Uterus (tissue), 4 donors: ENCODE data around the gene PTPRE. TPM values are rescaled to one million over a fixed set of nuclear protein-coding genes. Genes with fewer than 3 reads are reported as not detected.

Experiments
- DNase-seq, 2 donors: peaks; one replicate each; pipeline ENCODE4 v3.0.0-alpha.2; 2019 to 2020
- H3K27ac ChIP-seq, 2 donors: fragments of 200-600 bp; sonication (generic); 1 replicate in 1 of 2; 2 replicates in 1 of 2; pipeline ENCODE4 v1.5.1; 2016 to 2018
- H3K27me3 ChIP-seq, 2 donors: fragments of 200-600 bp; sonication (generic); one replicate each; pipeline ENCODE4 v1.5.1; 2018 to 2019; ENCODE audit warnings: control low read depth in 1 of 2
- H3K36me3 ChIP-seq, 2 donors: fragments of 200-600 bp; sonication (generic); one replicate each; pipeline ENCODE4 v1.5.1; 2019; ENCODE audit warnings: control low read depth in 1 of 2
- H3K4me1 ChIP-seq, 2 donors: fragments of 200-600 bp; sonication (generic); one replicate each; pipeline ENCODE4 v1.5.1; 2018 to 2019; ENCODE audit warnings: control low read depth in 1 of 2
- H3K4me3 ChIP-seq, 2 donors: fragments of 200-600 bp; sonication (generic); 1 replicate in 1 of 2; 2 replicates in 1 of 2; pipeline ENCODE4 v1.5.1; 2018 to 2019; ENCODE audit warnings: mild to moderate bottlenecking in 1 of 2
- H3K9me3 ChIP-seq, 2 donors: fragments of 200-600 bp; sonication (generic); one replicate each; pipeline ENCODE4 v1.5.1; 2019; ENCODE audit warnings: control low read depth in 1 of 2
- CTCF ChIP-seq, 4 experiments: fragments of 200-600 bp in 2 of 4; fragments of 450-650 bp in 2 of 4; sonication (generic) in 2 of 4; IDR thresholded peaks; one replicate each; pipeline ENCODE4 v1.5.1; 2016 to 2019; ENCODE audit warnings: antibody characterized with exemption in 4 of 4, mild to moderate bottlenecking in 2 of 4, moderate library complexity in 1 of 4
- POLR2A ChIP-seq, 2 donors: fragments of 450-650 bp; IDR thresholded peaks; one replicate each; pipeline ENCODE4 v1.6.1; 2016; ENCODE audit warnings: antibody characterized with exemption in 2 of 2, mild to moderate bottlenecking in 1 of 2, moderate library complexity in 1 of 2
- intact Hi-C: fragments of 100-400 bp; cut with DNase I; formaldehyde crosslinking; loops from one replicate; pipeline ENCODE4 v1.15.1; 2023; ENCODE audit warnings: low total_unique reads
- total RNA-seq, 4 donors: library from RNA; depleted of rRNA in 3 of 4; stranded (reverse); fragments of >200 nt in 3 of 4; gene quantifications; one replicate each; pipeline versions ENCODE4 v1.1.0 to v1.2.4, GENCODE V29; 2014 to 2023
- donor health status: DM: yes; HTN: yes; CAD: no.

PTPRE gene
- total RNA-seq, 4 donors from 2014 or later: 9.4 to 18.9 (median 16.3) TPM

GRCh38 chr10:127992376-127992775 is 85.5 kb downstream of the PTPRE start:
- Histone ChIP-seq H3K4me1 (no peaks in the 10 kb centered on the region), H3K9me3 (no peaks in the 10 kb centered on the region), H3K27ac (no peak overlapping the region), H3K27me3 (no peaks in the 10 kb centered on the region), H3K36me3 (no peaks in the 10 kb centered on the region), H3K4me3 (no peak overlapping the region)
- TF ChIP-seq POLR2A (IDR thresholded peaks at IDR 0.05) (no peak), CTCF (IDR thresholded peaks at IDR 0.05) (no peak)
- DNase-seq: no peak
- intact Hi-C loops: no loop called here

- no peaks in the 10 kb centered on the region for H3K27me3 ChIP-seq
- no peak overlapping the region for H3K27ac ChIP-seq
- no peaks in the 10 kb centered on the region for H3K9me3 ChIP-seq
- no peak for DNase-seq
- no peaks in the 10 kb centered on the region for H3K4me1 ChIP-seq
- no peak for TF ChIP-seq CTCF (IDR thresholded peaks at IDR 0.05)
- TF ChIP-seq POLR2A (IDR thresholded peaks at IDR 0.05): no peak
- no peaks in the 10 kb centered on the region for H3K36me3 ChIP-seq
- no peak overlapping the region for H3K4me3 ChIP-seq
- intact Hi-C loops: no loop called here
Measured at GRCh38 chr10:127993056-127993690, 86.3 kb downstream of the PTPRE start.

- no peaks in the 10 kb centered on the region for H3K27me3 ChIP-seq
- H3K4me3 ChIP-seq: no peak overlapping the region
- TF ChIP-seq POLR2A (IDR thresholded peaks at IDR 0.05) (no peak), CTCF (IDR thresholded peaks at IDR 0.05) (no peak)
- H3K27ac ChIP-seq: no peak overlapping the region
- no peaks in the 10 kb centered on the region for H3K4me1 ChIP-seq
- intact Hi-C loops: no loop called here
- DNase-seq: no peak
- H3K9me3 ChIP-seq: no peaks in the 10 kb centered on the region
- no peaks in the 10 kb centered on the region for H3K36me3 ChIP-seq
Measured at GRCh38 chr10:127995939-127996338, 89.0 kb downstream of the PTPRE start.

- peak; percentile 31 to 39 for DNase-seq
- no peak overlapping the region for H3K4me3 ChIP-seq
Measured at GRCh38 chr10:127996586-127996985, 89.7 kb downstream of the PTPRE start.

GRCh38 chr10:127997271-127997670 is 90.4 kb downstream of the PTPRE start:
- Histone ChIP-seq H3K4me1 (no peaks in the 10 kb centered on the region), H3K4me3 (no peak overlapping the region), H3K27me3 (no peaks in the 10 kb centered on the region), H3K36me3 (no peaks in the 10 kb centered on the region), H3K9me3 (no peaks in the 10 kb centered on the region), H3K27ac (no peak overlapping the region)
- TF ChIP-seq CTCF (IDR thresholded peaks at IDR 0.05): no peak
- no peak for TF ChIP-seq POLR2A (IDR thresholded peaks at IDR 0.05)
- intact Hi-C loops: no loop called here
- DNase-seq: no peak

More at GRCh38 chr10:127996586-127996985, 89.7 kb downstream of the PTPRE start:
- H3K4me1 ChIP-seq: no peaks in the 10 kb centered on the region
- intact Hi-C loops: no loop called here
- no peaks in the 10 kb centered on the region for H3K27me3 ChIP-seq
- no peak overlapping the region for H3K27ac ChIP-seq
- no peaks in the 10 kb centered on the region for H3K36me3 ChIP-seq
- TF ChIP-seq POLR2A (IDR thresholded peaks at IDR 0.05) (no peak), CTCF (IDR thresholded peaks at IDR 0.05) (no peak)
- no peaks in the 10 kb centered on the region for H3K9me3 ChIP-seq
